OCI-M2 (cell line): ENCODE measurements around the gene ATG4D.
A peak's percentile ranks its signal among the peaks of the same experiment; 100 is the strongest.

ENCODE experiments used
- DNase-seq: peaks from one replicate; lab custom pipeline; 2025; ENCODE audit not compliant: unreplicated experiment; lab: John Stamatoyannopoulos, UW

The ATG4D gene

GRCh38 chr19:10574462-10574861, 30.8 kb downstream of the ATG4D start:
- no peak for DNase-seq

- no peak for DNase-seq
Measured at GRCh38 chr19:10575011-10575716, 31.5 kb downstream of the ATG4D start.

- no peak for DNase-seq
Measured at GRCh38 chr19:10577951-10578350, 34.2 kb downstream of the ATG4D start.

GRCh38 chr19:10580979-10581631, 37.4 kb downstream of the ATG4D start:
- DNase-seq: peak; percentile 100

GRCh38 chr19:10582091-10582490, 38.4 kb downstream of the ATG4D start:
- no peak for DNase-seq

- DNase-seq: no peak
Measured at GRCh38 chr19:10583036-10583776, 39.5 kb downstream of the ATG4D start.

- no peak for DNase-seq
Measured at GRCh38 chr19:10586396-10586795, 42.7 kb downstream of the ATG4D start.

- DNase-seq: no peak
Measured at GRCh38 chr19:10587022-10587838, 43.5 kb downstream of the ATG4D start, which contains the start of gene AP1M2. TSS of gene AP1M2 (minus strand) at chr19:10587312. CDS start at chr19:10587231, 81 bp downstream.

GRCh38 chr19:10587839-10588150, 44.1 kb downstream of the ATG4D start:
- no peak for DNase-seq

GRCh38 chr19:10593148-10593547, 49.4 kb downstream of the ATG4D start:
- no peak for DNase-seq

GRCh38 chr19:10593820-10594637, 50.3 kb downstream of the ATG4D start:
- DNase-seq: no peak

- DNase-seq: no peak
Measured at GRCh38 chr19:10600149-10600548, 56.4 kb downstream of the ATG4D start.

GRCh38 chr19:10601999-10602329, 58.3 kb downstream of the ATG4D start:
- DNase-seq: no peak

GRCh38 chr19:10602330-10603083, 58.8 kb downstream of the ATG4D start:
- peak; percentile 98 for DNase-seq
